Retinal pigment epithelial cell (primary cell): ENCODE results near the gene PLEKHA5.
"Not testable (repeated sequence)": the region's sequence is repeated elsewhere in the genome, so short reads cannot be mapped to it uniquely, and the experiment has no call there.

ENCODE experiments used
- DNase-seq: peaks from one replicate; pipeline ENCODE4 v3.0.0-alpha.2; 2010; ENCODE audit warnings: low read depth
- H3K4me3 ChIP-seq: 2 replicates; pipeline ENCODE4 v1.5.1; 2011; ENCODE audit warnings: mild to moderate bottlenecking, low read length, control low read depth, moderate library complexity
- CTCF ChIP-seq: conservative IDR thresholded peaks from 2 replicates; pipeline ENCODE4 v1.5.1; 2011; ENCODE audit warnings: low read depth, low read length, control low read depth, inconsistent platforms

PLEKHA5 gene

GRCh38 chr12:19220852-19221466 is 91.4 kb downstream of the PLEKHA5 start:
- no peak for DNase-seq
- TF ChIP-seq CTCF: no peak
- H3K4me3 ChIP-seq: no peak overlapping the region

GRCh38 chr12:19222558-19222957 is 93.0 kb downstream of the PLEKHA5 start:
- TF ChIP-seq CTCF: no peak
- no peak for DNase-seq
- no peak overlapping the region for H3K4me3 ChIP-seq

- no peak overlapping the region for H3K4me3 ChIP-seq
- no peak for DNase-seq
- peak; percentile 19 for TF ChIP-seq CTCF
These were observed 93.5 kb downstream of the PLEKHA5 start for GRCh38 chr12:19223018-19223417.

- no peak for TF ChIP-seq CTCF
- H3K4me3 ChIP-seq: no peak overlapping the region
- DNase-seq: no peak
These were observed 94.2 kb downstream of the PLEKHA5 start for GRCh38 chr12:19223695-19224094.

- TF ChIP-seq CTCF: no peak
These were observed 95.2 kb downstream of the PLEKHA5 start for GRCh38 chr12:19224746-19225145.

GRCh38 chr12:19227190-19227879 is 97.8 kb downstream of the PLEKHA5 start:
- peak; percentile 60 for DNase-seq
- no peak overlapping the region for H3K4me3 ChIP-seq
- no peak for TF ChIP-seq CTCF

More at GRCh38 chr12:19224746-19225145, 95.2 kb downstream of the PLEKHA5 start:
- no peak overlapping the region for H3K4me3 ChIP-seq
- no peak for DNase-seq

- no peak for TF ChIP-seq CTCF
- H3K4me3 ChIP-seq: no peak overlapping the region
These were observed 98.3 kb downstream of the PLEKHA5 start for GRCh38 chr12:19227880-19228210.

GRCh38 chr12:19229021-19229420 is 99.5 kb downstream of the PLEKHA5 start:
- not testable (repeated sequence) for DNase-seq, H3K4me3 ChIP-seq

More at GRCh38 chr12:19227880-19228210, 98.3 kb downstream of the PLEKHA5 start:
- DNase-seq: peak; percentile 75
